Type B pancreatic cell (in vitro differentiated cells): Measurements from ENCODE around the gene HIP1. TPM values are rescaled to one million over a fixed set of nuclear protein-coding genes. Genes with fewer than 3 reads are reported as not detected.

Source experiments
- DNase-seq: peaks from one replicate; pipeline ENCODE4 v3.0.0; 2021; ENCODE audit warnings: mixed read lengths; ENCODE audit not compliant: unreplicated experiment; ENCODE audit errors: extremely low spot score
- H3K27ac Mint-ChIP-seq: 2 replicates; pipeline ENCODE4 v1.8.0; 2021; ENCODE audit warnings: mild to moderate bottlenecking, mixed read lengths
- H3K27me3 Mint-ChIP-seq: 2 replicates; pipeline ENCODE4 v1.8.0; 2021; ENCODE audit warnings: mixed read lengths
- H3K36me3 Mint-ChIP-seq: 2 replicates; pipeline ENCODE4 v1.8.0; 2021; ENCODE audit warnings: mixed read lengths
- H3K4me1 Mint-ChIP-seq: one replicate; pipeline ENCODE4 v1.8.0; 2021; ENCODE audit warnings: mixed read lengths; ENCODE audit not compliant: unreplicated experiment
- H3K4me3 Mint-ChIP-seq: 2 replicates; pipeline ENCODE4 v1.8.0; 2021; ENCODE audit warnings: mild to moderate bottlenecking, mixed read lengths
- H3K9me3 Mint-ChIP-seq: 2 replicates; pipeline ENCODE4 v1.8.0; 2021; ENCODE audit warnings: mixed read lengths
- CTCF ChIP-seq: fragments of 200-600 bp; sonication (generic); conservative IDR thresholded peaks from 2 replicates; pipeline ENCODE4 v1.5.0; 2021; ENCODE audit warnings: antibody characterized with exemption, mild to moderate bottlenecking
- total RNA-seq: library from RNA; stranded (reverse); gene quantifications from 2 replicates; pipeline ENCODE4 v1.2.1, GENCODE V29; 2021; ENCODE audit warnings: low replicate concordance

The HIP1 gene
- total RNA-seq, 1 donor from 2014 or later: 33.8 TPM

GRCh38 chr7:75660566-75661215 is 78.0 kb downstream of the HIP1 start:
- Mint-ChIP-seq H3K36me3 (no peaks in the 10 kb centered on the region), H3K4me1 (no peaks in the 10 kb centered on the region), H3K27me3 (no peaks in the 10 kb centered on the region), H3K4me3 (no peak overlapping the region), H3K27ac (no peak overlapping the region), H3K9me3 (no peaks in the 10 kb centered on the region)
- no peak for TF ChIP-seq CTCF
- no peak for DNase-seq

- DNase-seq: no peak
- H3K27me3 Mint-ChIP-seq: no peaks in the 10 kb centered on the region
- H3K27ac Mint-ChIP-seq: no peak overlapping the region
- H3K4me3 Mint-ChIP-seq: no peak overlapping the region
- no peak for TF ChIP-seq CTCF
- H3K9me3 Mint-ChIP-seq: no peaks in the 10 kb centered on the region
- no peaks in the 10 kb centered on the region for H3K36me3 Mint-ChIP-seq
- no peaks in the 10 kb centered on the region for H3K4me1 Mint-ChIP-seq
These were observed 79.9 kb downstream of the HIP1 start for GRCh38 chr7:75658802-75659201.

- Mint-ChIP-seq H3K9me3 (no peaks in the 10 kb centered on the region), H3K27me3 (no peaks in the 10 kb centered on the region), H3K4me1 (no peaks in the 10 kb centered on the region), H3K36me3 (no peaks in the 10 kb centered on the region), H3K4me3 (no peak overlapping the region), H3K27ac (no peak overlapping the region)
- TF ChIP-seq CTCF: no peak
- DNase-seq: no peak
These were observed 80.4 kb downstream of the HIP1 start for GRCh38 chr7:75658369-75658768.

GRCh38 chr7:75657866-75658265 is 80.9 kb downstream of the HIP1 start:
- H3K4me3 Mint-ChIP-seq: no peak overlapping the region
- H3K36me3 Mint-ChIP-seq: no peaks in the 10 kb centered on the region
- DNase-seq: no peak
- H3K27me3 Mint-ChIP-seq: no peaks in the 10 kb centered on the region
- H3K9me3 Mint-ChIP-seq: no peaks in the 10 kb centered on the region
- H3K27ac Mint-ChIP-seq: no peak overlapping the region
- no peaks in the 10 kb centered on the region for H3K4me1 Mint-ChIP-seq
- no peak for TF ChIP-seq CTCF

GRCh38 chr7:75656740-75657139 is 82.0 kb downstream of the HIP1 start:
- no peaks in the 10 kb centered on the region for H3K27me3 Mint-ChIP-seq
- no peak overlapping the region for H3K4me3 Mint-ChIP-seq
- TF ChIP-seq CTCF: no peak
- no peak overlapping the region for H3K27ac Mint-ChIP-seq
- H3K36me3 Mint-ChIP-seq: no peaks in the 10 kb centered on the region
- H3K9me3 Mint-ChIP-seq: no peaks in the 10 kb centered on the region
- no peak for DNase-seq
- H3K4me1 Mint-ChIP-seq: no peaks in the 10 kb centered on the region

GRCh38 chr7:75655536-75655935 is 83.2 kb downstream of the HIP1 start:
- H3K4me3 Mint-ChIP-seq: no peak overlapping the region
- peaks cover 3% of the 10 kb centered on the region for H3K4me1 Mint-ChIP-seq
- no peaks in the 10 kb centered on the region for H3K36me3 Mint-ChIP-seq
- H3K9me3 Mint-ChIP-seq: no peaks in the 10 kb centered on the region
- H3K27me3 Mint-ChIP-seq: no peaks in the 10 kb centered on the region
- no peak overlapping the region for H3K27ac Mint-ChIP-seq
- TF ChIP-seq CTCF: no peak
- no peak for DNase-seq
